Kidney epithelial cell (primary cell): ENCODE results near the gene SDS. TPM values are rescaled to one million over a fixed set of nuclear protein-coding genes. Genes with fewer than 3 reads are reported as not detected.

Experiments
- DNase-seq: peaks from one replicate; pipeline ENCODE4 v3.0.0-alpha.2; 2010; ENCODE audit warnings: low read depth
- H3K27me3 ChIP-seq: 2 replicates; pipeline ENCODE4 v1.6.0; 2011; ENCODE audit warnings: low read length; ENCODE audit not compliant: control insufficient read depth, insufficient read depth
- H3K36me3 ChIP-seq: 2 replicates; pipeline ENCODE4 v1.5.1; 2011; ENCODE audit warnings: low read length; ENCODE audit not compliant: control insufficient read depth, insufficient read depth
- H3K4me3 ChIP-seq: 2 replicates; pipeline ENCODE4 v1.5.1; 2011; ENCODE audit warnings: low read depth, mild to moderate bottlenecking, control low read depth, low read length
- CTCF ChIP-seq: IDR thresholded peaks from 2 replicates; pipeline ENCODE4 v1.5.1; 2011; ENCODE audit warnings: mild to moderate bottlenecking, moderate library complexity, low read length, control low read depth, inconsistent platforms; ENCODE audit not compliant: insufficient read depth, poor library complexity, severe bottlenecking
- total RNA-seq: library from RNA; depleted of rRNA; stranded (reverse); fragments of >200 nt; gene quantifications from 2 replicates; pipeline ENCODE4 v1.2.3, GENCODE V29; 2015

Gene SDS
- total RNA-seq, 1 donor from 2014 or later, result not detected

GRCh38 chr12:113448873-113449272 is 45.2 kb upstream of the SDS start:
- DNase-seq, result no peak
- no peak for TF ChIP-seq CTCF
- Histone ChIP-seq H3K4me3 (no peak overlapping the region), H3K36me3 (no peaks in the 10 kb centered on the region), H3K27me3 (peaks cover 13% of the 10 kb centered on the region)

GRCh38 chr12:113445544-113446171 is 42.0 kb upstream of the SDS start:
- no peak for TF ChIP-seq CTCF
- DNase-seq, result no peak
- peaks cover 18% of the 10 kb centered on the region for H3K27me3 ChIP-seq

GRCh38 chr12:113443030-113443539 is 39.4 kb upstream of the SDS start:
- no peak for TF ChIP-seq CTCF
- peaks cover 13% of the 10 kb centered on the region for H3K27me3 ChIP-seq
- no peak for DNase-seq
- no peak overlapping the region for H3K4me3 ChIP-seq
- no peaks in the 10 kb centered on the region for H3K36me3 ChIP-seq

More at GRCh38 chr12:113445544-113446171, 42.0 kb upstream of the SDS start:
- Histone ChIP-seq H3K36me3 (no peaks in the 10 kb centered on the region), H3K4me3 (no peak overlapping the region)

GRCh38 chr12:113440947-113441782 is 37.5 kb upstream of the SDS start:
- peaks cover 11% of the 10 kb centered on the region for H3K27me3 ChIP-seq
- no peak overlapping the region for H3K4me3 ChIP-seq
- no peak for DNase-seq
- no peak for TF ChIP-seq CTCF
- H3K36me3 ChIP-seq, result no peaks in the 10 kb centered on the region

- no peak for TF ChIP-seq CTCF
- Histone ChIP-seq H3K27me3 (peaks cover 9% of the 10 kb centered on the region), H3K4me3 (no peak overlapping the region), H3K36me3 (no peaks in the 10 kb centered on the region)
- DNase-seq, result no peak
Measured at GRCh38 chr12:113440336-113440735, 36.6 kb upstream of the SDS start.
